ENCODE data around the gene OR5H6.

OR5H6 gene

DNA sequence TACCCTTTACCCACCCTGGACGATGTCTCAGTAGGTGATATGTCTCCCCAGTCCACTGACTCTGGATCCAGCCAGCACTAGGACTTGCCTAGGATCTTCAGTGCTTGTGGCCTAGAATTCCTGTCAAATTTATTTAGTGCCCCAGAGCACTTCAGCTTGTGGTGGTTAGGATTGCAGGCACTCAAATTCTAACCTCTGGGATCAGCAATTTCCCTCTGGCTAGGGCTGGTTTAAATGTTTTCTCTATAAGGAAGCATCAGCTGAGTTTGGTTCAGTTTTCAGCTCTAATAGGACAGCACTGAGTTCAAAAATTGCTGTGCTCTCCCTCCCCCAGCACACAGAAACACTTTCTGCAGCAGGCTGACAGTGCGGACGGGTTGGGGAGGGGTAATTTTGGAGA lies 8.1 kb downstream of the OR5H6 start:
- H3K27me3 Mint-ChIP-seq, result peaks cover 47% of the 10 kb centered on the region
- H3K4me1 Mint-ChIP-seq, result no peaks in the 10 kb centered on the region
- DNase-seq (ENCODE audit: low spot score in 2 of 2) (no peak), ATAC-seq (replicated peaks; ENCODE audit: extremely low read depth, poor library complexity, severe bottlenecking) (no peak)
- H3K36me3 Mint-ChIP-seq (ENCODE audit: insufficient read depth), result no peaks in the 10 kb centered on the region
- peaks cover 21% of the 10 kb centered on the region for H3K9me3 Mint-ChIP-seq
- no peak overlapping the region for H3K27ac Mint-ChIP-seq (ENCODE audit: low read depth)
- H3K4me3 Mint-ChIP-seq, result no peak overlapping the region

DNA sequence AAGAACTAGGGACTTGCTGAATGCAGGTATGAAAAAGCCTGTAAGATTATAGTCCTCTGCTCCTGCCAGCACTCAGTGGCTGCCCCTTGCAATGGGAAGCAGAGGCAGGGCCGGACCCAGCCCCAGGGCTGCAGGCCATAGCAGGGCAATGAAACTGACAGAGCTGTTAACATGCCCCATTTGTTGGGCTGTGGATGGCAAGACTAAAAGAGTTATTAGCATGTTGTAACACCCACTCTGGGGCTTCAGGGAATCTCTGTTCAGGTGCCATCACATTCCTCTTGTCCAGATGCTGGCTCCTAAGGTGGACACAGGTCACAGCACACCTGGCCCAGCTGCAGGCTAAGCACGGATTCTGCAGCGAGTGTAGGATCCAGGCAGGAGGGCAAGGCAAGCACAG lies 10.9 kb downstream of the OR5H6 start:
- DNase-seq (ENCODE audit: low spot score in 2 of 2), result no peak
- Mint-ChIP-seq H3K9me3 (peaks cover 12% of the 10 kb centered on the region), H3K4me3 (no peak overlapping the region), H3K27ac (ENCODE audit: low read depth) (no peak overlapping the region), H3K27me3 (peaks cover 30% of the 10 kb centered on the region), H3K36me3 (ENCODE audit: insufficient read depth) (peaks cover 2% of the 10 kb centered on the region), H3K4me1 (no peaks in the 10 kb centered on the region)
- no peak for ATAC-seq (replicated peaks; ENCODE audit: extremely low read depth, poor library complexity, severe bottlenecking)

DNA sequence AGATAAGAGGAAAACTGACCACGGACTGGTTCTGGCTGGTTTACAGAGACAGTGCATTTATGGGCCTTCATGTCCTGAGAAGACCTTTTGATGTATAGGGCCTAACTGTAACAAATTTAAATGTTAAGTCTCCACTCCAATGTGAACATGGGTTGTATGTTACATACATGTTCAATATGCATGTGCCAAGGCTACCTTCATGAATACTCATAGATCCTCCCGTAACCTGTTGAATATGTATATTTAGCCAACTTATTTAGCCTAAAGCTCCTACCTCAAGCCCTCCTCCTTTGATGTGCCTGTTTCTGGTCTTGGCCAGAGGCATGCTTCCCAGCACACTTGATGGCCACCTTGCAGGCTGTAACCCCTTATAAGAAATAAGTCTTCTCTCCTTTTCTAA lies 18.2 kb downstream of the OR5H6 start, which contains the start of gene OR5H2:
Gene OR5H2, plus strand, starts transcription at position 301 of the 400 bp plus-strand sequence. CDS start 398 bp downstream, outside the sequence.
- Mint-ChIP-seq H3K27ac (ENCODE audit: low read depth) (no peak within 1 kb of the TSS), H3K4me3 (no peak within 1 kb of the TSS), H3K9me3 (no peaks in the 10 kb centered on the region), H3K36me3 (ENCODE audit: insufficient read depth) (peaks cover 2% of the 10 kb centered on the region), H3K4me1 (no peaks in the 10 kb centered on the region), H3K27me3 (peaks cover 6% of the 10 kb centered on the region)
- no peak for DNase-seq (ENCODE audit: low spot score in 2 of 2)
- ATAC-seq (replicated peaks; ENCODE audit: extremely low read depth, poor library complexity, severe bottlenecking), result no peak

DNA sequence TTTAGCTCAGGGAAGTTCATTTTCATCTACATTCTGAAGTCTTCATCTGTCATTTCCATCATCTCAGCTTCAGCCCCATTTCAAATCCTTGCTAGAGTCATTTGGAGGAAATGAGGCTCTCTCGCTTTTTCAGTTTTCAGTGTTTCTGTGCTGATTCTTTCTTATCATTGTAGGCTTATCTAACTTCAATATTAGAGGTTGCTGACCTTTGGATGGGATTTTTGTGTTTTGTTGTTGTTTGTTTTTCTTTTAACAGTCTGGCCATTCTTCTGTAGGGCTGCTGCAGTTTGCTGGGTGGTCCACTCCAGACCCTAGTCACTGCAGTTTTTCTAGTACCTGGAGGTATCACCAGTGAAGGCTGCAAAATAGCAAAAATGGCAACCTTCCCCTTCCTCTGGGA lies 26.9 kb downstream of the OR5H6 start:
- no peak overlapping the region for H3K4me3 Mint-ChIP-seq
- H3K9me3 Mint-ChIP-seq, result no peaks in the 10 kb centered on the region
- H3K27me3 Mint-ChIP-seq, result peaks cover 42% of the 10 kb centered on the region
- DNase-seq (ENCODE audit: low spot score in 2 of 2) (no peak), ATAC-seq (replicated peaks; ENCODE audit: extremely low read depth, poor library complexity, severe bottlenecking) (no peak)
- peaks cover 1% of the 10 kb centered on the region for H3K36me3 Mint-ChIP-seq (ENCODE audit: insufficient read depth)
- no peaks in the 10 kb centered on the region for H3K4me1 Mint-ChIP-seq
- H3K27ac Mint-ChIP-seq (ENCODE audit: low read depth), result no peak overlapping the region

DNA sequence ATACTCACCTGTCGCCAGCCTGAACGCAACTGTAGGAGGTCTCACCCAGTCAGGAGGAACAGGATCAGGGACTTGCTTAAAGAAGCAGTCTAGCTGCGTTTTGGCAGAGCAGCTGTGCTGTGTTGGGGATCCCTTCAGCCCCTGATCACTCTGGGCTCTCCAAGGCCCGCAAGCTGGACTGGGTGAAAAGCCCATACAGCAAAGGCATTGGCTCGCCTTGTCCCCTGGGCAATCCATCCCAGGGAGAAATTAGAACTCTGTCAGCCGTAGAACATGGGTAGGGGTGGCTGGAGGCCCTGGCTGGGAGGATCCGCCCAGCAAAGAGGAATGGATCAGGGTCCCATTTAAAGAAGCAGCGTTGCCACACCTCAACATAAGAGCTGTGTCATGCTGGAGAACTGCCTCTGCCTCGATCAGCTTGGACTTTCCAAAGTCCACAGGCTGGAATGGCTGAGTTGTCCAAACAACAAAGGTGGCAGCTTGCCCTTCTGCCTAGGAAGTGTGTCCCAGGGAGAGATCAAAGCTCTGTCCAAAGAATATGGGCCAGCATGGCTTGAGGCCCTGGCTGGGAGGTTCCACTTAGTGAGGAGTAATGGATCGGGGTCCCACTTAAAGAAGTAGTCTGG lies 27.4 kb downstream of the OR5H6 start:
- no peak overlapping the region for H3K4me3 Mint-ChIP-seq

More for the DNA sequence above, 27.4 kb downstream of the OR5H6 start:
- ATAC-seq (replicated peaks; ENCODE audit: extremely low read depth, poor library complexity, severe bottlenecking) (no peak), DNase-seq (ENCODE audit: low spot score in 2 of 2) (no peak)
- Mint-ChIP-seq H3K36me3 (ENCODE audit: insufficient read depth) (peaks cover 1% of the 10 kb centered on the region), H3K4me1 (no peaks in the 10 kb centered on the region), H3K9me3 (no peaks in the 10 kb centered on the region), H3K27me3 (peaks cover 47% of the 10 kb centered on the region), H3K27ac (ENCODE audit: low read depth) (no peak overlapping the region)

Data from central memory CD8-positive, alpha-beta T cell (primary cell).